Body of pancreas (tissue), 4 donors: ENCODE measurements around the gene ZNF230.

Experiments
- CTCF ChIP-seq, 7 experiments: fragments of 450-650 bp in 4 of 7; fragments of 200-600 bp in 3 of 7; sonication (generic) in 3 of 7; IDR thresholded peaks; one replicate each; pipeline ENCODE4 v1.5.1; 2016 to 2019; ENCODE audit warnings: antibody characterized with exemption in 7 of 7
- POLR2A ChIP-seq, 3 donors: fragments of 450-650 bp; IDR thresholded peaks; one replicate each; pipeline ENCODE4 v1.6.1; 2016; ENCODE audit warnings: antibody characterized with exemption in 3 of 3, mild to moderate bottlenecking in 2 of 3

GRCh38 chr19:44050740-44051649 lies 48.2 kb downstream of the ZNF230 start:
- TF ChIP-seq POLR2A (IDR thresholded peaks at IDR 0.05) (peak in 1 of 3 donors; percentile 25), CTCF (IDR thresholded peaks at IDR 0.05) (no peak)
